Measurements from ENCODE around the gene RPSA.

Gene RPSA

GRCh38 chr3:39398700-39399099 is 7.8 kb upstream of the RPSA start:
- Histone ChIP-seq H4K8ac (ENCODE audit: low read depth, low read length) (no peak overlapping the region), H3K4me1 (ENCODE audit: control insufficient read depth, low read depth, low read length) (no peaks in the 10 kb centered on the region), H3K36me3 (ENCODE audit: control insufficient read depth, insufficient read depth, low read length) (no peaks in the 10 kb centered on the region), H3K56ac (ENCODE audit: low read length) (no peak overlapping the region), H4K5ac (ENCODE audit: low read length) (no peak overlapping the region), H3K79me2 (ENCODE audit: control insufficient read depth, insufficient read depth, low read length) (no peaks in the 10 kb centered on the region), H3K4me3 (ENCODE audit: low read length) (no peak overlapping the region), H2AK5ac (ENCODE audit: low read length) (no peak overlapping the region), H2BK5ac (ENCODE audit: low read length) (no peak overlapping the region), H3K18ac (ENCODE audit: low read length) (no peak overlapping the region), H3K27ac (ENCODE audit: low read depth, low read length) (no peak overlapping the region), H3K79me1 (ENCODE audit: low read length) (no peaks in the 10 kb centered on the region), H3K27me3 (ENCODE audit: insufficient read depth, low read length, poor library complexity) (no peaks in the 10 kb centered on the region), H3K9ac (ENCODE audit: low read length) (no peak overlapping the region), H2BK120ac (ENCODE audit: low read depth, low read length) (no peak overlapping the region), H2BK15ac (replicated peaks; ENCODE audit: low read depth) (no peak overlapping the region), H3K23ac (ENCODE audit: low read length) (no peak overlapping the region), H3K4me2 (ENCODE audit: low read length) (no peak overlapping the region), H3K4ac (ENCODE audit: low read depth, low read length) (no peak overlapping the region)
- no peak for DNase-seq
- no CpG with 5 or more reads among the region's 4 CpGs for WGBS (ENCODE audit: extremely low coverage, insufficient coverage, low lambda C conversion rate)

DNA sequence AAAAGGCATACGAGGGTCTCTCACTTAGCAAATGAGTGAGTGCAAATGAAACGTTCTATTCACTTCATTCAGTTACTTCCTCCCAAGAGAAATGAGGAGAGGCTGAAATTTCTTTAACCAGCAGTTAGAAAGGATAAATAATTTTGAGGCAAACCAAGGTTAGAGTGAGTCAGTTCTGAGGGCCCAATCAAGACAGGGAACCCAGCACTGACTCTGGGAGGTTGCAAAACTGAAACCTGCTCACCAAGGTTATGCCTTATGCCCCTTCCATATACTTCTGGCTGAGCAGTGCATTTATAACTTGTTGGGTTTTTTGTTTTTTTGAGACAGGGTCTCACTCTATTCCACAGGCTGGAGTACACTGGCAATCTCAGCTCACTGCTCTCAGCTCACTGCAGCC is 4.5 kb upstream of the RPSA start:
- H3K27ac ChIP-seq (ENCODE audit: low read depth, low read length): no peak overlapping the region
- no peak overlapping the region for H2BK120ac ChIP-seq (ENCODE audit: low read depth, low read length)
- H2BK15ac ChIP-seq (replicated peaks; ENCODE audit: low read depth): no peak overlapping the region
- no peak for DNase-seq
- H4K8ac ChIP-seq (ENCODE audit: low read depth, low read length): no peak overlapping the region
- no peaks in the 10 kb centered on the region for H3K36me3 ChIP-seq (ENCODE audit: control insufficient read depth, insufficient read depth, low read length)
- H2AK5ac ChIP-seq (ENCODE audit: low read length): no peak overlapping the region
- peaks cover 4% of the 10 kb centered on the region for H3K79me2 ChIP-seq (ENCODE audit: control insufficient read depth, insufficient read depth, low read length)
- WGBS (ENCODE audit: extremely low coverage, insufficient coverage, low lambda C conversion rate): no CpG with 5 or more reads among the region's 2 CpGs
- H3K4me2 ChIP-seq (ENCODE audit: low read length): no peak overlapping the region
- no peak overlapping the region for H2BK5ac ChIP-seq (ENCODE audit: low read length)
- no peak overlapping the region for H4K5ac ChIP-seq (ENCODE audit: low read length)
- H3K79me1 ChIP-seq (ENCODE audit: low read length): no peaks in the 10 kb centered on the region
- H3K4me3 ChIP-seq (ENCODE audit: low read length): no peak overlapping the region
- peaks cover 2% of the 10 kb centered on the region for H3K4me1 ChIP-seq (ENCODE audit: control insufficient read depth, low read depth, low read length)
- H3K27me3 ChIP-seq (ENCODE audit: insufficient read depth, low read length, poor library complexity): no peaks in the 10 kb centered on the region
- H3K4ac ChIP-seq (ENCODE audit: low read depth, low read length): no peak overlapping the region
- no peak overlapping the region for H3K9ac ChIP-seq (ENCODE audit: low read length)
- H3K18ac ChIP-seq (ENCODE audit: low read length): no peak overlapping the region
- H3K23ac ChIP-seq (ENCODE audit: low read length): no peak overlapping the region
- no peak overlapping the region for H3K56ac ChIP-seq (ENCODE audit: low read length)

DNA sequence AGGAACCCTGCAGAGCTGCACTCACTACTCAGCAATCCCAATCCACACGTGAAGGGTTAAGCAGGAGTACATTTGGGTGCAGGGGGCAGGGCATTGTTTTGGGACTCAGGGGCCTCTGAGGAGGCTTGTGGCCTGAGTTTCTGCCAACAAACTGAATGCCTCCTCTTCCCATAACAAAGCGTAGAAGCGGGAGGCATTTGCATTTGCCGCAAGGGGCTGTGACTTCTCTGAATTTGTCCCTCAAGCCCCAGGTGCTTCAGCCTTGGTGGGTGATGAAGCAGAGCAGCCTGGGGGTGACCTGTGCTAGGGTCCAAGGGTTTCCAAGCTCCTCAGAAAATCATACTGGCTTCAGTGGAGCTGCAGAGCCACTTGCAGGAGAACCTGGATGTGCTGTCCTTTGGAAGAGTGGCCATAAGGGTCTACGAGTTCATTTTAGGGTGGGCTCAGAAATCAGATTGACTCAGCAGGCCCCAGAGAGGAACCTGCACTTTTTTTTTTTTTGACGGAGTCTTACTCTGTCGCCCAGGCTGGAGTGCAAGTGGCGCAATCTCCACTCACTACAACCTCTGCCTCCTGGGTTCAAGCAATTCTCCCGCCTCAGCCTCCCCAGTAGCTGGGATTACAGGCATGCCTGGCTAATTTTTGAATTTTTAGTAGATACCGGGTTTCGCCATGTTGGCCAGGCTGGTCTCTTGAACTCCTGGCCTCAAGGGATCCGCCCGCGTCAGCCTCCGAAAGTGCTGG is 1.4 kb upstream of the RPSA start:
- Histone ChIP-seq H3K27me3 (ENCODE audit: insufficient read depth, low read length, poor library complexity) (no peaks in the 10 kb centered on the region), H4K8ac (ENCODE audit: low read depth, low read length) (no peak overlapping the region), H3K4me3 (ENCODE audit: low read length) (no peak overlapping the region), H2AK5ac (ENCODE audit: low read length) (no peak overlapping the region), H3K56ac (ENCODE audit: low read length) (peak overlapping the region; percentile 84), H3K36me3 (ENCODE audit: control insufficient read depth, insufficient read depth, low read length) (peaks cover 13% of the 10 kb centered on the region), H3K4me1 (ENCODE audit: control insufficient read depth, low read depth, low read length) (peaks cover 7% of the 10 kb centered on the region), H2BK5ac (ENCODE audit: low read length) (peak overlapping the region; percentile 61), H3K79me1 (ENCODE audit: low read length) (peaks cover 11% of the 10 kb centered on the region), H2BK15ac (replicated peaks; ENCODE audit: low read depth) (no peak overlapping the region), H3K23ac (ENCODE audit: low read length) (no peak overlapping the region), H3K4me2 (ENCODE audit: low read length) (peak overlapping the region; percentile 33), H4K5ac (ENCODE audit: low read length) (no peak overlapping the region), H3K27ac (ENCODE audit: low read depth, low read length) (peak overlapping the region; percentile 91), H3K9ac (ENCODE audit: low read length) (peak overlapping the region; percentile 74), H3K18ac (ENCODE audit: low read length) (no peak overlapping the region), H3K79me2 (ENCODE audit: control insufficient read depth, insufficient read depth, low read length) (peaks cover 32% of the 10 kb centered on the region), H2BK120ac (ENCODE audit: low read depth, low read length) (peak overlapping the region; percentile 52), H3K4ac (ENCODE audit: low read depth, low read length) (no peak overlapping the region)
- WGBS (ENCODE audit: extremely low coverage, insufficient coverage, low lambda C conversion rate): no CpG with 5 or more reads among the region's 15 CpGs
- peak; percentile 88 for DNase-seq

GRCh38 chr3:39405687-39406367 is 693 bp upstream of the RPSA start:
- no peak overlapping the region for H2BK15ac ChIP-seq (replicated peaks; ENCODE audit: low read depth)
- peak overlapping the region; percentile 87 for H3K9ac ChIP-seq (ENCODE audit: low read length)
- H3K36me3 ChIP-seq (ENCODE audit: control insufficient read depth, insufficient read depth, low read length): peaks cover 14% of the 10 kb centered on the region
- no peak overlapping the region for H4K8ac ChIP-seq (ENCODE audit: low read depth, low read length)
- no peak overlapping the region for H2BK120ac ChIP-seq (ENCODE audit: low read depth, low read length)
- peak overlapping the region; percentile 68 for H3K4ac ChIP-seq (ENCODE audit: low read depth, low read length)
- no peaks in the 10 kb centered on the region for H3K27me3 ChIP-seq (ENCODE audit: insufficient read depth, low read length, poor library complexity)
- H3K27ac ChIP-seq (ENCODE audit: low read depth, low read length): peak overlapping the region; percentile 91
- no peak overlapping the region for H2BK5ac ChIP-seq (ENCODE audit: low read length)
- H3K79me2 ChIP-seq (ENCODE audit: control insufficient read depth, insufficient read depth, low read length): peaks cover 32% of the 10 kb centered on the region
- peak overlapping the region; percentile 93 for H3K18ac ChIP-seq (ENCODE audit: low read length)
- DNase-seq: no peak
- WGBS (ENCODE audit: extremely low coverage, insufficient coverage, low lambda C conversion rate): no CpG with 5 or more reads among the region's 13 CpGs
- H3K79me1 ChIP-seq (ENCODE audit: low read length): peaks cover 11% of the 10 kb centered on the region
- H3K4me3 ChIP-seq (ENCODE audit: low read length): peak overlapping the region; percentile 70
- H4K5ac ChIP-seq (ENCODE audit: low read length): no peak overlapping the region
- H3K4me1 ChIP-seq (ENCODE audit: control insufficient read depth, low read depth, low read length): peaks cover 7% of the 10 kb centered on the region
- H2AK5ac ChIP-seq (ENCODE audit: low read length): no peak overlapping the region
- H3K23ac ChIP-seq (ENCODE audit: low read length): no peak overlapping the region
- H3K56ac ChIP-seq (ENCODE audit: low read length): peak overlapping the region; percentile 89
- peak overlapping the region; percentile 57 for H3K4me2 ChIP-seq (ENCODE audit: low read length)

DNA sequence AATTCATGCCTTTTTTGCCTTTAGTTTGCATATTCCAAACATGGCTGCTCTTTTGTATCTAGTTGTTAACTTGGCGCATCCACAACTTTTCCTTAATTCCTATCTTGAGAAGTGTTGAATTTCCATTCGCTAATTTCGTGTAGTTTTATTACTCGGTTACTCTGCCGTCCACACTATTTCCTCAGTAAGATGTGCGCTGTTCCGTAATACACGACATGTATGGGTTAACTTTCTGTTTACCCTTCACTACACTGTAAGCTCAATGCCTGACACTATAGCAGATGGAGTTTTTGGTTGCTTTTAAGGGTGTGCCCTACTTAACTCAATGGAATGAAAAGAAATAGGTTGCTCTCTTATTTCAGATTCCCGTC is 724 bp downstream of the RPSA start:
- peak overlapping the region; percentile 96 for H3K56ac ChIP-seq (ENCODE audit: low read length)
- peak overlapping the region; percentile 86 for H3K4ac ChIP-seq (ENCODE audit: low read depth, low read length)
- H3K79me1 ChIP-seq (ENCODE audit: low read length): peaks cover 14% of the 10 kb centered on the region
- H2BK120ac ChIP-seq (ENCODE audit: low read depth, low read length): no peak overlapping the region
- WGBS (ENCODE audit: extremely low coverage, insufficient coverage, low lambda C conversion rate): no CpG with 5 or more reads among the region's 9 CpGs
- peaks cover 23% of the 10 kb centered on the region for H3K36me3 ChIP-seq (ENCODE audit: control insufficient read depth, insufficient read depth, low read length)
- no peak overlapping the region for H2BK15ac ChIP-seq (replicated peaks; ENCODE audit: low read depth)
- H3K18ac ChIP-seq (ENCODE audit: low read length): no peak overlapping the region
- no peak overlapping the region for H4K8ac ChIP-seq (ENCODE audit: low read depth, low read length)
- H2AK5ac ChIP-seq (ENCODE audit: low read length): peak overlapping the region; percentile 82
- DNase-seq: no peak
- peaks cover 34% of the 10 kb centered on the region for H3K79me2 ChIP-seq (ENCODE audit: control insufficient read depth, insufficient read depth, low read length)
- H3K27ac ChIP-seq (ENCODE audit: low read depth, low read length): peak overlapping the region; percentile 68
- H2BK5ac ChIP-seq (ENCODE audit: low read length): peak overlapping the region; percentile 48
- H4K5ac ChIP-seq (ENCODE audit: low read length): peak overlapping the region; percentile 17
- no peaks in the 10 kb centered on the region for H3K27me3 ChIP-seq (ENCODE audit: insufficient read depth, low read length, poor library complexity)
- no peak overlapping the region for H3K23ac ChIP-seq (ENCODE audit: low read length)
- peaks cover 7% of the 10 kb centered on the region for H3K4me1 ChIP-seq (ENCODE audit: control insufficient read depth, low read depth, low read length)
- peak overlapping the region; percentile 97 for H3K4me2 ChIP-seq (ENCODE audit: low read length)
- H3K9ac ChIP-seq (ENCODE audit: low read length): peak overlapping the region; percentile 100
- H3K4me3 ChIP-seq (ENCODE audit: low read length): peak overlapping the region; percentile 94
